Memory B cell (primary cell): Measurements from ENCODE around the gene TAS2R60.
A peak's percentile ranks its signal among the peaks of the same experiment; 100 is the strongest.
"Not testable (repeated sequence)": the region's sequence is repeated elsewhere in the genome, so short reads cannot be mapped to it uniquely, and the experiment has no call there.

ENCODE experiments used
- ATAC-seq: fragments of 150-1000 bp; cut with Tn5 transposase; 2 replicates; pipeline ENCODE4 v1.10.0; 2021; ENCODE audit warnings: low read depth, mild to moderate bottlenecking, moderate library complexity
- DNase-seq, 2 donors: peaks; one replicate each; pipeline ENCODE4 v3.0.0; 2022; ENCODE audit warnings: low spot score in 2 of 2
- H3K27ac Mint-ChIP-seq: one replicate; pipeline ENCODE4 v1.8.0; 2022; ENCODE audit warnings: mild to moderate bottlenecking, moderate library complexity, mixed read lengths
- H3K27me3 Mint-ChIP-seq: one replicate; pipeline ENCODE4 v1.8.0; 2022; ENCODE audit warnings: mixed read lengths
- H3K36me3 Mint-ChIP-seq: one replicate; pipeline ENCODE4 v1.8.0; 2022; ENCODE audit warnings: mild to moderate bottlenecking, mixed read lengths
- H3K4me1 Mint-ChIP-seq: one replicate; pipeline ENCODE4 v1.8.0; 2022; ENCODE audit warnings: mixed read lengths
- H3K4me3 Mint-ChIP-seq: one replicate; pipeline ENCODE4 v1.8.0; 2022; ENCODE audit warnings: mild to moderate bottlenecking, moderate library complexity, mixed read lengths
- H3K9me3 Mint-ChIP-seq: one replicate; pipeline ENCODE4 v1.8.0; 2022; ENCODE audit warnings: mixed read lengths

Gene TAS2R60

GRCh38 chr7:143405173-143406001 lies 37.9 kb upstream of the TAS2R60 start:
- H3K4me3 Mint-ChIP-seq, result no peak overlapping the region

DNA sequence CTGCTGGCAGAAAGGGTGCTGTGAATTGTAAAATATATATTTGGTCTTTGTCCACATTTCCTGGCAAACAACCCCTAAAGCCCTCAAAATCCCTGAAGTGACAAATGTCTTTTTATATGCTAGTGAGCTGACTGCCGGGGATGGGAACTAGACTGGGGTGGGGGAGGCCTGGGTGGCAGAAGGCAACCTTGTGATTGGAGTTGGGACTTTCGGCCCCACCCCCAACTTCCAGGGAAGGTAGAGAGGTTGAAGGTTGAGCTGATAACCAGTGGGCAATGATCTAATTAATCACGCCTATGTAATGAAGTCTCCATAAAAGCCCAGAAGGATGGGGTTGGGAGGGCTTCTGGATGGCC lies 37.3 kb upstream of the TAS2R60 start:
- peaks cover 19% of the 10 kb centered on the region for H3K4me1 Mint-ChIP-seq
- H3K36me3 Mint-ChIP-seq, result no peaks in the 10 kb centered on the region
- no peaks in the 10 kb centered on the region for H3K9me3 Mint-ChIP-seq
- no peak overlapping the region for H3K4me3 Mint-ChIP-seq
- DNase-seq (no peak), ATAC-seq (no peak)
- H3K27ac Mint-ChIP-seq, result no peak overlapping the region
- peaks cover 4% of the 10 kb centered on the region for H3K27me3 Mint-ChIP-seq

More at GRCh38 chr7:143405173-143406001, 37.9 kb upstream of the TAS2R60 start:
- DNase-seq, result no peak
- no peaks in the 10 kb centered on the region for H3K9me3 Mint-ChIP-seq
- H3K27ac Mint-ChIP-seq, result no peak overlapping the region
- H3K36me3 Mint-ChIP-seq, result no peaks in the 10 kb centered on the region
- peaks cover 3% of the 10 kb centered on the region for H3K27me3 Mint-ChIP-seq
- ATAC-seq, result no peak
- H3K4me1 Mint-ChIP-seq, result peaks cover 15% of the 10 kb centered on the region

- peaks cover 19% of the 10 kb centered on the region for H3K4me1 Mint-ChIP-seq
- peak; percentile 32 for ATAC-seq
- H3K36me3 Mint-ChIP-seq, result no peaks in the 10 kb centered on the region
- H3K9me3 Mint-ChIP-seq, result no peaks in the 10 kb centered on the region
- H3K27me3 Mint-ChIP-seq, result peaks cover 4% of the 10 kb centered on the region
- H3K4me3 Mint-ChIP-seq, result peak overlapping the region; percentile 60
- no peak overlapping the region for H3K27ac Mint-ChIP-seq
- no peak for DNase-seq
Observed at GRCh38 chr7:143407287-143408251, 35.7 kb upstream of the TAS2R60 start.

- no peaks in the 10 kb centered on the region for H3K36me3 Mint-ChIP-seq
- DNase-seq (no peak), ATAC-seq (no peak)
- H3K9me3 Mint-ChIP-seq, result no peaks in the 10 kb centered on the region
- no peak overlapping the region for H3K27ac Mint-ChIP-seq
- H3K4me3 Mint-ChIP-seq, result peak overlapping the region; percentile 60
- H3K4me1 Mint-ChIP-seq, result peaks cover 19% of the 10 kb centered on the region
- peaks cover 4% of the 10 kb centered on the region for H3K27me3 Mint-ChIP-seq
Observed at GRCh38 chr7:143408252-143408685, 35.0 kb upstream of the TAS2R60 start.

DNA sequence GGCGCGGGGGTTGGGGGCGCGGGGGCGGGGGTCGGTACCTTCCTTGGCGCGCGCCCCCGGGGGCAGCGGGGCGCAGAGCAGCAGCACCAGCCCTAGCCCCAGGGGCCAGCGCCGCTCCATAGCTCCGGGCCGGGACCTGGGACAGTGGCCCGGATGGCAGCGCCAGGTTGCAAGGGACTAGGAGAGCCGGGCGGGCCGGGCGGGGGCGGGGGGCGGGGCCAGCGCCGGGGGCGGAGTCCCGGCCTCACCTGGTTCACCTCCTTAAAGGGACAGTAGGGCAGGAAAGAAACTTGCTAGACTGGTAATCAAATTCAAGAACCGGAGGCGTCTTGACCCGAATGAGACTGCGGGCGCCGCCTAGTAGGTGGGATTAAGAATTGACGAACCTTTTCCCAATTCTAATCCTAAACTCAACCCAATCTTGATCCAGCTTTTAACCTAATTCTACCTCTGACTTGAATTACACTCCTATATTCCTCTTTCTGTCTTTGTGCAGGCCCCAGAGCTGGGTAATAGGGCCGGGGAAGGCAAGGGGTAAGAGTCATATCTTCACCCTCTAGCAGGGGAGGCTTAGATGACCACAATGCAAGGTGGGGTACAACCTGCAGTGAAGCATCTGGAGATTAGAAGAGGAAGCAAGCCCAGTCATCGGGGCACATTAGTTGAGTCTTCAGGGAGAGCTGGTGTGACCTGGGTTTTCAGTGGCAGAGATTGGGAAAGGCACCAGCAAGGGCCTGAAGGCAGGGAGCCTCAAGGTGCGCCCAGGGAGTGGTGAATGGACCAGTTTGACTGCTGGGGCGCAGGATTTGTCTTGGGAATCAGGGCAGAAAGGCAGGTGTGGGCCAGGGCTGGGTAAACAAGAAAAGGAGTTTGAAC lies 34.3 kb upstream of the TAS2R60 start, which contains the start of gene EPHA1:
EPHA1 (minus strand) TSS at position 171 of the 876 bp plus-strand sequence; CDS start at position 120, 51 bp downstream.
- Mint-ChIP-seq H3K4me3 (peak within 1 kb of the TSS; percentile 60), H3K4me1 (peaks cover 19% of the 10 kb centered on the region), H3K27ac (no peak within 1 kb of the TSS), H3K36me3 (no peaks in the 10 kb centered on the region), H3K9me3 (no peaks in the 10 kb centered on the region), H3K27me3 (peaks cover 4% of the 10 kb centered on the region)
- ATAC-seq, result peak; percentile 78
- peak in 1 of 2 donors; percentile 25 for DNase-seq

- Mint-ChIP-seq H3K4me1 (peaks cover 19% of the 10 kb centered on the region), H3K27me3 (peaks cover 10% of the 10 kb centered on the region), H3K9me3 (no peaks in the 10 kb centered on the region), H3K27ac (no peak overlapping the region), H3K36me3 (no peaks in the 10 kb centered on the region), H3K4me3 (no peak overlapping the region)
- no peak for DNase-seq
- no peak for ATAC-seq
Observed at GRCh38 chr7:143410521-143411004, 32.7 kb upstream of the TAS2R60 start.

- H3K27ac Mint-ChIP-seq, result no peak overlapping the region
- H3K27me3 Mint-ChIP-seq, result peaks cover 14% of the 10 kb centered on the region
- no peaks in the 10 kb centered on the region for H3K9me3 Mint-ChIP-seq
- H3K4me1 Mint-ChIP-seq, result peaks cover 21% of the 10 kb centered on the region
- no peak overlapping the region for H3K4me3 Mint-ChIP-seq
- no peaks in the 10 kb centered on the region for H3K36me3 Mint-ChIP-seq
- DNase-seq, result no peak
- ATAC-seq, result no peak
Observed at GRCh38 chr7:143411976-143412708, 31.1 kb upstream of the TAS2R60 start.

- Mint-ChIP-seq H3K27ac (no peak overlapping the region), H3K27me3 (peaks cover 15% of the 10 kb centered on the region), H3K4me3 (no peak overlapping the region), H3K36me3 (no peaks in the 10 kb centered on the region), H3K9me3 (no peaks in the 10 kb centered on the region), H3K4me1 (peaks cover 15% of the 10 kb centered on the region)
- DNase-seq (no peak), ATAC-seq (no peak)
Observed at GRCh38 chr7:143413123-143413522, 30.1 kb upstream of the TAS2R60 start.

- H3K9me3 Mint-ChIP-seq, H3K4me1 Mint-ChIP-seq, H3K36me3 Mint-ChIP-seq, H3K4me3 Mint-ChIP-seq, H3K27ac Mint-ChIP-seq, DNase-seq, ATAC-seq: not testable (repeated sequence)
- H3K27me3 Mint-ChIP-seq, result peaks cover 21% of the 10 kb centered on the region
Observed at GRCh38 chr7:143415209-143415608, 28.0 kb upstream of the TAS2R60 start.

- no peaks in the 10 kb centered on the region for H3K9me3 Mint-ChIP-seq
- peaks cover 19% of the 10 kb centered on the region for H3K27me3 Mint-ChIP-seq
- no peak overlapping the region for H3K4me3 Mint-ChIP-seq
- H3K27ac Mint-ChIP-seq, result no peak overlapping the region
- H3K4me1 Mint-ChIP-seq, result peaks cover 3% of the 10 kb centered on the region
- no peaks in the 10 kb centered on the region for H3K36me3 Mint-ChIP-seq
- no peak for DNase-seq
- no peak for ATAC-seq
Observed at GRCh38 chr7:143415742-143416397, 27.4 kb upstream of the TAS2R60 start.

- Mint-ChIP-seq H3K4me1 (peaks cover 3% of the 10 kb centered on the region), H3K9me3 (no peaks in the 10 kb centered on the region), H3K27me3 (peaks cover 19% of the 10 kb centered on the region), H3K27ac (no peak overlapping the region), H3K4me3 (no peak overlapping the region), H3K36me3 (no peaks in the 10 kb centered on the region)
- DNase-seq, result peak in 1 of 2 donors; percentile 45
- peak; percentile 24 for ATAC-seq
Observed at GRCh38 chr7:143416565-143417149, 26.6 kb upstream of the TAS2R60 start.

- no peak overlapping the region for H3K4me3 Mint-ChIP-seq
- no peaks in the 10 kb centered on the region for H3K9me3 Mint-ChIP-seq
- no peak overlapping the region for H3K27ac Mint-ChIP-seq
- no peak for DNase-seq
- H3K36me3 Mint-ChIP-seq, result no peaks in the 10 kb centered on the region
- H3K4me1 Mint-ChIP-seq, result peaks cover 3% of the 10 kb centered on the region
- ATAC-seq, result no peak
- peaks cover 21% of the 10 kb centered on the region for H3K27me3 Mint-ChIP-seq
Observed at GRCh38 chr7:143417734-143418383, 25.4 kb upstream of the TAS2R60 start.
